HG03060 (cell line): ENCODE results near the gene RPP30.
A peak's percentile ranks its signal among the peaks of the same experiment; 100 is the strongest.
"Not testable (repeated sequence)": the region's sequence is repeated elsewhere in the genome, so short reads cannot be mapped to it uniquely, and the experiment has no call there.

Experiments
- ATAC-seq: cut with Tn5 transposase; IDR thresholded peaks from one replicate; pipeline ENCODE4 v1.9.1; 2021; ENCODE audit warnings: low read depth, moderate number of reproducible peaks; ENCODE audit not compliant: unreplicated experiment

The RPP30 gene

DNA sequence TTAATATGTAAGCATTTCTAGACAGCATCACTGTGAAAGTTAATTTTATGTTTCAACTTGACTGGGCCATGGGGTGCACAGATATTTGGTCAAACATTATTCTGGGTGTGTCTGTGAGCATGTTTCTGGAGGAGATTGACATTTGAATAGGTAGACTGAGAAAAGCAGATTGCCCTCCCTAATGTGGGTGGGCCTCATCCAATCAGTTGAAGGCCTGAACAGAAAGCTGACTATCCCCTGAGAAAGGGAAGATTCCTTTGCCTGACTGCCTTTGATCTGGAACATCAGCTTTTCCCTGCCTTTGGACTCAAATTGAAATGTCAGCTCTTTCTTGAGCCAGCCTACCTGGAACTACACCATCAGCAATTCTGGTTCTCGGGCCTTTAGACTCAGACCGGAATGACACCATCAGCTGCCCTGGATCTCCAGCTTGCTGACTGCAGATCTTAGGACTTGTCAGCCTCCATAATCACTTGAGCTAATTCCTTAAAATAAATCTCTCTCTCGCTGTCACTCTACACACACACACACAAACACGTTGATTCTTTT, 5.7 kb upstream of the RPP30 start:
- ATAC-seq: no peak

DNA sequence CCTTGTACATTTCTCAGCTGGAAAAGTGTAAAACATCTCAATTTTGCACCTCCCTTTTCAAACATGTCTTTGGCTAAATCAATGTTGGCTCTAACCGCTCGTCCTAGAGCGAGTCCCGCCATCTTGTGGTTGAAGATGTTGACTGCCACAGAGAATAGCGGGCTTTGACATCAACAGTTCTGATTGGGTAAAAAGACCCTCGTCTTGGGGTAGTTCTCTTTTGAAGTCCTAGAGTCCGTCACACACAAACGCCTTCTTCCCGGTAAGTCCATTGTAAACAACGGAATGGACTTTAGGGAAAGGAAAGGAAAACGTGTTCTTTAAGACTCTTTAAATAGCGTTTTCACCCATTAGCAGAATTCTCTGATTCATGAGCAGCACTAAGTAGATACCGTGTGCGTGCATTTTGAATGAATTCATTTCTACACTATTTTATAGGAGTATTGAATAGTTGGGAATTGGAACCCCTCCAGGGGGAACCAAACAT, 452 bp upstream of the RPP30 start:
- peak; percentile 34 for ATAC-seq

DNA sequence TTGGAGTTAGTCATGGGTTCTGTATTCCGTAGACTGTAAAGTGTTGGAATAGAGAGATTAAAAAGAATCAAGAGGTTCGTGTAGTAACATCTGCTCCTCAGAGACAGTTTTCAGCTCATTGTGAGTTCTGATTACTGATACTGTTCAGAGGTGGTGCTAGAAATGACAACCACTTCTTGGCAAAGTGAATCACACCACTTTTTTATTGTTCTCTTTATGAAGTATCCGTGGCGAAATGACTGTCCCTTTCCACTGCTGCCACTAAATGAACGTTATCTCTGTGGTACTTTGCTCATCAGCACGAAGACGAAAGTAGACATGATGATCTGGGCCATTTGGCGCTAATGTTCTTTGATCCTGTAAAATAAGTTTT, 860 bp downstream of the RPP30 start:
- no peak for ATAC-seq

DNA sequence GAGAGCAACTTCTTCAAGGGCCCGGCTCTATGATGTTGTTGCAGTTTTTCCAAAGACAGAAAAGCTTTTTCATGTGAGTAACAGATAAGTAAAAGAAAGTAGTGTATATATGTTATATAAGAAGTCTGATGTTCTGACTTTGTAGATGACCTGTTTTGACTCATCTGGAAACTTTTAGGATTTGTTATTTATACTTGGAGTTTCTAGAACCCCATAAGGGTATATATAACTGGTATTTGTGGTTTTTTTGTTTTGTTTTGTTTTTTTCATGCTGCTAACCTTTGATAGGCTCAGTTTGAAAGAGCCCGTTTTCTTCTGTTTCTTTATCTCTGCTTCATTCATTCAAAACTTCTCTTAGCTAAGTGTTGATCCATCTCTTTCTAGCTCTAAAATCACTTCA, 7.3 kb downstream of the RPP30 start:
- no peak for ATAC-seq

DNA sequence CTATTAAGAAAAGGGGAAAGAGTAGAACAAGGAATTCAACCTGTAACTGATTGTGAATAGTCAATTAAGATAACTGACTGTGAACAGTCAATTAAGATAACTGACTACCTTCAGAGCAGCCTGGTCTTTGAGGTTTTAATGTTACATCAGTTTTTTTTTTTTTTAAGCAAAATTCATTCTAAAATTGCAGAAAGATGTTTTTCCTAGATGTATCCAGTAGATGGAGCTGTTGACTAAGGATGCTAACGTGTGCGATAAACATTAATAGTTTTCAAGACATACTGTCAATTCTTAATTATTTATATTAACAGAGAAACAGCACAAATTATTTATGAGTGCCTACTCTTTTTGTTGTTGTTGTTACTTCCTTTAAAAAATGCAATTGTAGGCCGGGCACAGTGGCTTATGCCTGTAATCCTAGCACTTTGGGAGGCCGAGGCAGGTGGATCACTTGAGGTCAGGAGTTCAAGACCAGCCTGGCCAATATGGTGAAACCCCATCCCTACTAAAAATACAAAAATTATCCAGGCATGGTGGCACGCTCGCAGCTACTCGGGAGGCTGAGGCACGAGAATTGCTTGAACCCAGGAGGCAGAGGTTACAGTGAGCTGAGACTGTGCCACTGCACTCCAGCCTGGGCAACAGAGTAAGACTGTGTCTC, 8.4 kb downstream of the RPP30 start:
- ATAC-seq: not testable (repeated sequence)

DNA sequence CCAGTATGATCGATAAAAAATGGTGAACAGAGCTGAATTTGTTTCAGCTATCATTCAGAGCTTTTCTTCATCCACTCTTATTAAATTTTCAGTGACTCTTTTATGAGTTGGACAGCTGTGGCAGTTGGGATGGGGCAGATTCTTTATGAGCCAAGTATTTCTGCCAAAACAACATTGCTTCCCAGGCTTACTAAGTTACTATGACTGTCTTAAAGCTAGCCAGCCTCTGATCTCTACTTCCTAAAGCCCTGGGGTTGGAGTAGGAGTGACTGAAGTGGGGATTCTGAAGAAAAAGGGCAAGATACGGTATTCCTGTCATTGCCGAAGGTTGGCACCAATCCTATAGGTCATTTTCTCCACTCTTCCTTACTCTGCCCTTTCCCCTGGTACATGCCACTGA, 12.7 kb downstream of the RPP30 start:
- ATAC-seq: no peak

DNA sequence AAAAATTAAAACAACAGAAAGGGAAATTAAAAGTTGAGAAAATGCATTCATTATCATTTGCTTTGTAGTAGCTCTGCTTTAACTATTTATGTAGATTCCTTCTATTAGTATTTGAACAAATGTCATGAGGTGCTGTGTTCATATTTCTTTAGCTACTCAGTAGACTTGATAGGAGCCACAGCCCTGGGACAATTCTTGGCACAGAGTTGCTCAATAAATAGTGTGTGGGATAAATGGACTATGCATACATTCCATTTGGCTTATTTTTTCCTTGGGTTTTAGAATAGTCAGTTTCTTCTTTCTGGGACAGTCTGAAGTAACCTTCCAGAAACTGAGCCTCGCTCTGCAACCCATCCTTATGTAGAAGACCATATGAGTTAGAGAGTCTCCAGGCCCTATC, 13.4 kb downstream of the RPP30 start:
- ATAC-seq: no peak

DNA sequence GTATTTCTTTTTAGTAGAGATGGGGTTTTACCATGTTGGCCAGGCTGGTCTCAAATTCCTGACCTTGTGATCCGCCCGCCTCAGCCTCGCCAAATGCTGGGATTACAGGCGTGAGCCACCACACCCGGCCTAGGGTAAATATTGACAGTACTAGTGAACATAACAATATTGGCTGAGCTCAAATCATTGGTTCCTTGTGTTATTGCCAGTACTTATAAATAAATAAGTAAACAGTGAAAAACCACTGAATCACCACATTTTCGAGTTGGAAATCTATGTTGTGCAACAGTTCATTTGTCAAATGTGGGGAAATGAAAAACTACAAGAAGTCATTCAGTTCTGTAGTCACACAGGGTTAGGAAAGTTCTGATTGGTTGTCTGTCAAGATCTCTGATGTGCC, 15.8 kb downstream of the RPP30 start:
- ATAC-seq: no peak

DNA sequence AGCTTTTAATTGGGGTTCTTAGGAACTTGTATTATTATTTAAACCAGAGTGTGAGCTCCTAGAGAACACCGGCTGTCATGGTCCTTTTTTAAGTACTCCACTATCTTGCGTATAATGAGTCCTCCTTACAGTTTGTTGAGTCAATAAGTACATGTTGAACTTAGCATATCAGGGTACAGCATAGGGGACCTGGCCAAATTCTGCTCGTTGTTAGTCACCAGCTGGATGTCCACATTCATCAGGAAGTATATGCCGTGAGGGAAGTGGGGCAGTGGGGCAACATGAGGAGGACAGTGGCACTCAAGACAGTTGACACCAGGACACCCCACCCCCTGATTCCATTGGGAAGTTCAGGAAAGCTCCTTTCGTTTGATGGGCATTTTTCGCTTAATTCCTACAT, 16.6 kb downstream of the RPP30 start:
- no peak for ATAC-seq

DNA sequence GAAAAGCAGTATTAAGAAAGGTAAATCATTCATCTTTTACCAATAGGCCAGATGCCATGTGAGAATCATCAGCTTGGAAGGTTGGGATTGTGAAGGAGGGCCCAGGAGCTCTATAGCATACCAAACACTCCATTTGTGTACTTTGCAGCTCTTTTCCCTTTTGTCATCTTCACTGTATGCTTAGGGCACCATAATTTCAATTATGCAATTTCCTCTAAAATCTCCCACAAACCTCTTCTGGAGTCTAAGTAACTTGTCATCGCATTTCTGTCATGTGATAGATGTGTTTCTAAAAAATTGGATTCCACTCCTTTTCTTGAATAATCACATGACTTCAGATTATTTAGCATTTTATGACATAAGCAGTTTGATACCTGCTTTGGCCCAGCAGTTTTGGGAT, 17.9 kb downstream of the RPP30 start:
- ATAC-seq: no peak

DNA sequence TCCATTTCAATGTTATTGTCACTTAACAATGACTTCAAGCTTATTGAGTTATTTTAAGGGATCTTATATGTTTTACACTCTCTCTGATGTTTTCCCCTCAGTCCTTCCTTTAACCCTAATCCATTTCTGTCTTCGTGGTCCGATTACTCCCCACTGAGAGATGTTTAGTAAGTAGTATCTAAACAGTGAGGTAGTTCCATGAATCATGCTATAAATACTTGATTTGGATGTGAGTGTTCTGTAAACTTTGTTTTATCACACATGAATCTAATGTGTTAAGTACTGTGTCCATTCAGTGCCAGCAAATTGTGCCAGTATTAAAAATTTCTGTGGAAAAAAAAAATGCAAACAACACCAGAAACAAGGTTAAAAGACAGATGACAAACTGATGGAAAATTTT, 18.6 kb downstream of the RPP30 start:
- no peak for ATAC-seq

DNA sequence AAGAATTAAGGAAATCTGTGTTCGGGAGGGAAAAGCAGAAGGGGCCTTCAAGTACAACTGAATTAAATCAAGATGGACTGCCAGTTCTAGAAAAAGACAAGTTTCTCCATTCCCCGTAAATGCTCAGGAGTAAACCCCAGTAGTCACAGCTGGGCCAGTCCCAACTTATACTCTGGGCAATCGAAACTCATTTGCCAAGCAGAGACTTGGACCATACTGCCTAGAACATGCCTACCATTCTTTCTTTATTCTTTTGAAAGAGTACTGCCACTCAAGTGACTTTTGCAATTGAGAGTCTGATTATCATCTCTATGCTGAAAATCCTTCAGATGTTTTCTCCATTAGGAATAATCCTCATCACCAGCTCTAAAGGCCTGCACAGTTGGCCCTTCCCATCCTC, 21.4 kb downstream of the RPP30 start:
- no peak for ATAC-seq

DNA sequence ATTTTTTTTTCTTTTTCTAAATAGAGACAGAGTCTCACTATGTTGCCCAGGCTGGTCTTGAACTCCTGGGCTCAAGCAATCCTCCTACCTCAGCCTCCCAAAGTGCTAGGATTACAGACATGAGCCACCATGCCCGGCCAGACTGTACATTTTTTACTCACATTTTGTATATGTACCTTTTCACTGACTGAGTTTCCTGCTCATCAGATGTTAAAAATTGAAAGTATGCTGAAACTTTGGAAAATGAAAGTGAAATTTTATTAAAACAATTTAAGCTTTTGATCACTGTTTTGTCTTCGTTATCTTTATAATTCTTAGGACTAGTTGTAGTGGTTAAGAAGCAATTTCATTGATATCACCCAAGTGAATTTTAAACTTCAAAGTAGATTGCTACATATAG, 25.1 kb downstream of the RPP30 start:
- ATAC-seq: not testable (repeated sequence)

DNA sequence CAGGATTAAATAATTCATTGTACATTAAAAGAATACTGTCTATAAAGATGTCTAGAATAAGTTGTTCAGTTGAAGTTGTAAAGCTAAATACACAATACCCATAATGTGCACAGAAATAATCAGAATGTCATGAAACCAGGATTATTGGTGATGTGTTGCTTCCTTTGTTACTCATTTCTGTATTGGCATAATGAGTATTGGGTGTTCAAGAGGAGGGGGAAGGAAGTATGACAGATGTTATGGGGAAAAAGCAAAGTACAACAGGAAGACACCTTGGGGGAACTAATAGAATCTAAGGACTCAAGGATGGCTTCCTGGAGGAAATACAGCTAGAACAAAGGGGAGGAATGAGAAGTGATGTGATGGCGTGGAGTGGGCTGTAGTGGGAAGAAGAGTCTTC, 34.2 kb downstream of the RPP30 start:
- ATAC-seq: no peak

DNA sequence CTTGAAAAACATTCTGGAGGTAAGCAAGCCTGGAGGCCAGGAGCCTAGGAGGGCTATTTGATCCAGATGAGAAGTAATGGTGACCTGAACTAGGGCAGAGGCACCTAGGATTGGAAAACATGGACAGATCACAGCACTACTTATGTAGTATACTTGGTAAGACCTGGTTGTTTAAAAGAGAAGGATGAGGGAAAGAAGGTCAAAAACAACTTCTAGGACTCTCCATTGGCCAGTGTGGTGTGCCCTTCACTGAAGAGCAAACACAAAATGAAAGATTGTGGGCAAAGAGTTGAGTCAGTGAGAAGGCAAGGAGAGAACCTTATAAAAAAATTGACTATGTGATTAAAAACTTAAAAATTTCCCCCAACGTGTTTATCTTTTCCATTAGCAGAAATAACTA, 34.8 kb downstream of the RPP30 start:
- no peak for ATAC-seq

DNA sequence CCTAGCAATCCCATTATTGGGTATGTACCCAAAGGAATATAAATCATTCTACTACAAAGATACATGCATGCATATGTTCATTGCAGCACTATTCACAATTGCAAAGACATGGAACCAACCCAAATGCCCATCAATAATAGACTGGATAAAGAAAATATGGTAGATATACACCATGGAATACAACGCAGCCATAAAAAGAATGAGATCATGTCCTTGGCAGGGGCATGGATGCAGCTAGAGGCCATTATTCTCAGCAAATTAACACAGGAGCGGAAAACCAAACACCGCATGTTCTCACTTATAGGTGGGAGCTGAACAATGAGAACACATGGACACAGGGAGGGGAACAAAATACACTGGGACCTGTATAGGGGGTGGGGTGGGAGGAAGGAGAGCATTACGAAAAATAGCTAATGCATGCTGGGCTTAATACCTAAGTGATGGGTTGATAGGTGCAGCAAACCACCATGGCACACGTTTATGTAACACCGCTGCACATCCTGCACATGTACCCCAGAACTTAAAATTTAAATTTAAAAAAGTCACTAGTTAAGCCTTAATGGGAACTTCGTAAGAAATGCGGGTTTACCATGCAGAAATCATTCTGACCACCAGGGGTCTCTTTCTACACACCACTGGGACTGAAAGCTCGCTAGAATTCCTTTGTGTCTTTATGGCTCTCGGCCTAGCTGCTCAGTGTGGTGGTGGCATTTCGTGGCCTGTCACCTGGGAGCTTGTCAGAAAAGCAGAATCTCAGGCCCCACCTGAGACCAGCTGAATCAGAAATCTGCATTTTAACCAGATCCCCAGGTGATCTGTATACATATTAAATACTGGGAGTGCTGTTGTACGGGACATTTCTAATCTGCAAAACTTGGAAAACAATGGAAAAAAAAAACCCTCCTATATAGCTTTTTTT, 39.6 kb downstream of the RPP30 start:
- ATAC-seq: no peak

DNA sequence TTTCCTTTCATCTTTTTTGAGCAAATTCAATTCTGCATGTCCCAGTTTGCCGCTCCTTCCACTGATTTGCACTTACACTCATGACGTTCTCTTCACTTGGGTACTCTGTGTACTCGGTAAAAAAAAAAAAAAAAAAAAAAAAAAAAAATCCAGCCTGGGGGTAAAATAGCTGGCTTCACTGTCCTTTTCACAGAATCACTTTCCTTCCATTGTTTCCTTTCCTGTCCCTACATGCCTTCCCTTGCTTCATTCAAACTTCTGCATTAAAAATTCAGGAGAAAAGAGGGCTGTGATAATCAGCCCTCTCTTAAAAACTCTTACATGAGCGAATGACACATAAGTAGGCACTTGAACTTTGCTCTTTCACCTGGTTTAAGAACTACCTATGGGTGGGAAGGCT, 40.4 kb downstream of the RPP30 start:
- ATAC-seq: no peak

DNA sequence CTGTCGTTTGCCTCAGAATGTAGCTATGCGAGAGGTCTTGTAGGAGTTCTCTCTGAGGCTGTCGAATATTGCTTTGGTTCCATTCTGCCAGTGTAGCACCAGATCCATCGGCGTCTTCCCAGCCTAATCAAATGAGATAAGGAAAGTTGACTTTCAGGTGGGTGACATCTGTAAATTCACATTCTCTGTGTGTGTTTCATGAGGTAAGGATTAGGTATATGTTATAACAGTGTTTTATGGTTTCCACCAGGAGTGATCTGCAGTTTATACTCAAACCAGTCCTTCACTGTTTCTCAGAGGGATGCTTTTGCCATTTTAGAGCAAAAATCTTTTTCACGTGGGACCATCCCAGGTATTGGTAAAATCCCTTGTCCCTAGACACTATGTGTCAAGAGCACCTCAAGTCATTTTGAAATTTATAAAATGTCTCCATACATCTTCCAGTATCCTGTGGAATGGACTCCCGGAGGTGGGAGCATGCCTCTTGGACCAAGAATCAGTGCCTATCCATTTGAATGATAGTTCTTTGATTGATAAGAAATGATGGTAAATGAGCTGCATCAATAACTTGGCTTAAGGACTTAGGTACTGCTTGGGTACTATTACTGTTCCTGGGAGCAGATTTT, 41.2 kb downstream of the RPP30 start:
- ATAC-seq: no peak

DNA sequence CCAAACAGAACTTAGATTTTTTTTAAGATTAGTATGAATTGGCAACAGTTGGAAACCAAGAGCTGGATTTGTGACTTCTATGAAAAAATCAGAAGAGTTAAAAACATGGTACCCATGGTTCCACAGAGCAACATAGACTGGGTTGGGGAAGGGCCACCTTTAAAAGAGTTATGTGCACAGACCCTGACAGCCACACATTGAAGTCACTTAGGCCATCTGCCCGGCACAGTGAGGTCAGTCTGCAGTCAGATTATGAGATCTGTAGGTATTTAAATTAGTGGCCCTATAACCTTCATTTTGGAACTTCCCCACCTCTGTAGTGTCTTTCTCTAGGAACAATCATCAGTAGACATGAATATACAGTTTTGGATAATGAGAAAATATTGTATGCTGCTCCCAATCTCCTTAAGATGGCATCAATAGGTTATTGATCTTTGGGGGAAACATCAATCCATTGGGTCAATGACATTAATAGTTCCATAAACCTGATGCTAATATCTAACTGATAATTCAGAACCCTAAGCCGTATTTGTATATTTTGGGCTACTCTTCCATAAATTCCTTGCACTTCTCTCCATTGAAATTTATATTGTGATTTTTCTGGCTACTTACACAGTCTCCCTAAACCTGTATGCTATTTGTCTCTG, 42.1 kb downstream of the RPP30 start:
- no peak for ATAC-seq

DNA sequence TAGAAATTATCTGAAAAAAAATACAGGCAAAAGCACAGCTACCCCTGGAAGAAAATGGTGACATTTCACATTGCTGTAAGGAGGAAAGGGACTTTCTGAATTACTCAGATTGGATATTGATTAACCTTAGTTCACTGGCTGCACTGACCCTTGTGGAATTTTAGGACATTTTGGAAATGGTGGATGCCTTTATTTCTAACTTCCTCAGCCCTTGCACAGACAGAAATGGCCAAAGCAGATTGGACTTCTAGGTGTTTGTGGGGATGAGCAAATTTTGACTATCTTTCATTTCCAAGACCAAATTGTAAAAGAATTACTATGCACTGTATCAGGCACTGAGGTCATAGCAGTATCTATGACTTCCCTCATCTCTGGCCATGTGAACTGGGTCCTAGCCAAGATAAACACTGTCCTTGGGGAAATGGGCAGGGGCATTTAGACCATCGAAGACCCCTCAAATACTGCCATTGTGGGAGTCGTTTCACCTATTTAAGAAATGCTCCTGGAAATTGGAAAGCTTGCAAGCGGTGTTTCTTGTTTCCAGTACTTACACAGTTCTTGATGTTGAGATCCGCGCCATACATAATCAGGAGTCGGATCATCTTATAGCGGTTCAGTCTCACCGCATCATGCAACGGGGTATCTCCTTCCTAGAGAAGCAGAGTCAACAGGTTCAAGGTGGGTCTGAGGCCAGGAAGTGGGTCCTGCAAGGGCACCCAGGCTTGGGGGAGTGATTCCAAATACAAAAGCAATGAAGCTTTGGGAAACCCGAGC, 43.4 kb downstream of the RPP30 start:
- no peak for ATAC-seq
